ENCODE measurements around the gene PNMA6E.

GRCh38 chrX:153361781-153362397 lies 39.3 kb downstream of the PNMA6E start:
- TF ChIP-seq JUNB (CRISPR knock-in tag; IDR thresholded peaks at IDR 0.05; ENCODE audit: borderline replicate concordance), result no peak
- TF ChIP-seq, protein P1, sequence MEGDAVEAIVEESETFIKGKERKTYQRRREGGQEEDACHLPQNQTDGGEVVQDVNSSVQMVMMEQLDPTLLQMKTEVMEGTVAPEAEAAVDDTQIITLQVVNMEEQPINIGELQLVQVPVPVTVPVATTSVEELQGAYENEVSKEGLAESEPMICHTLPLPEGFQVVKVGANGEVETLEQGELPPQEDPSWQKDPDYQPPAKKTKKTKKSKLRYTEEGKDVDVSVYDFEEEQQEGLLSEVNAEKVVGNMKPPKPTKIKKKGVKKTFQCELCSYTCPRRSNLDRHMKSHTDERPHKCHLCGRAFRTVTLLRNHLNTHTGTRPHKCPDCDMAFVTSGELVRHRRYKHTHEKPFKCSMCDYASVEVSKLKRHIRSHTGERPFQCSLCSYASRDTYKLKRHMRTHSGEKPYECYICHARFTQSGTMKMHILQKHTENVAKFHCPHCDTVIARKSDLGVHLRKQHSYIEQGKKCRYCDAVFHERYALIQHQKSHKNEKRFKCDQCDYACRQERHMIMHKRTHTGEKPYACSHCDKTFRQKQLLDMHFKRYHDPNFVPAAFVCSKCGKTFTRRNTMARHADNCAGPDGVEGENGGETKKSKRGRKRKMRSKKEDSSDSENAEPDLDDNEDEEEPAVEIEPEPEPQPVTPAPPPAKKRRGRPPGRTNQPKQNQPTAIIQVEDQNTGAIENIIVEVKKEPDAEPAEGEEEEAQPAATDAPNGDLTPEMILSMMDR (CRISPR knock-in tag; IDR thresholded peaks at IDR 0.05), result no peak
- no peak for TF ChIP-seq PCBP1 (IDR thresholded peaks at IDR 0.05; ENCODE audit: borderline replicate concordance, low read depth, low read length)
- TF ChIP-seq MYC (CRISPR knock-in tag; IDR thresholded peaks at IDR 0.05; ENCODE audit: borderline replicate concordance), result no peak
- no peak for TF ChIP-seq YY1 (IDR thresholded peaks at IDR 0.05; ENCODE audit: insufficient read depth, insufficient replicate concordance, low read depth, low read length)

Measured in HepG2 (cell line).